HepG2 (cell line): ENCODE measurements around the gene MINDY1. TPM values are rescaled to one million over a fixed set of nuclear protein-coding genes. Genes with fewer than 3 reads are reported as not detected.

Source experiments
- ETV5 ChIP-seq: IDR thresholded peaks from 2 replicates; pipeline ENCODE4 v1.6.1; 2018; ENCODE audit warnings: missing biosample characterization, missing genetic modification reagents, inconsistent platforms, borderline replicate concordance
- HDAC2 ChIP-seq: sonication (generic); formaldehyde crosslinking; IDR thresholded peaks from 2 replicates; pipeline ENCODE4 v1.4.0; 2020; ENCODE audit warnings: missing genetic modification reagents
- HINFP ChIP-seq: sonication (generic); formaldehyde crosslinking; IDR thresholded peaks from 2 replicates; pipeline ENCODE4 v1.4.0; 2020; ENCODE audit warnings: low read depth, mild to moderate bottlenecking, missing genetic modification reagents
- KDM4B ChIP-seq: sonication (generic); formaldehyde crosslinking; IDR thresholded peaks from 2 replicates; pipeline ENCODE4 v1.4.0; 2020; ENCODE audit warnings: missing genetic modification reagents
- KLF12 ChIP-seq: sonication (generic); formaldehyde crosslinking; IDR thresholded peaks from 2 replicates; pipeline ENCODE4 v1.4.0; 2020; ENCODE audit warnings: missing genetic modification reagents, borderline replicate concordance
- MZF1 ChIP-seq: sonication (generic); formaldehyde crosslinking; IDR thresholded peaks from 2 replicates; pipeline ENCODE4 v1.8.1; 2023; ENCODE audit warnings: mild to moderate bottlenecking, missing genetic modification reagents, borderline replicate concordance
- PTBP1 ChIP-seq: fragments of 200-400 bp; formaldehyde crosslinking; IDR thresholded peaks from 2 replicates; pipeline ENCODE4 v1.6.1; 2018; ENCODE audit warnings: low read length, low read depth; ENCODE audit not compliant: poor library complexity, severe bottlenecking
- RCOR2 ChIP-seq: IDR thresholded peaks from 2 replicates; pipeline ENCODE4 v1.6.1; 2016; ENCODE audit warnings: missing biosample characterization, missing genetic modification reagents
- RFXAP ChIP-seq: sonication (generic); formaldehyde crosslinking; IDR thresholded peaks from 2 replicates; pipeline ENCODE4 v1.4.0; 2020; ENCODE audit warnings: missing genetic modification reagents, borderline replicate concordance
- TEAD2 ChIP-seq: sonication (generic); formaldehyde crosslinking; IDR thresholded peaks from 2 replicates; pipeline ENCODE4 v1.9.0; 2021; ENCODE audit warnings: missing genetic modification reagents
- ZFY ChIP-seq: sonication (generic); formaldehyde crosslinking; IDR thresholded peaks from 2 replicates; pipeline ENCODE4 v1.4.0; 2020; ENCODE audit warnings: missing genetic modification reagents
- ZNF124 ChIP-seq: sonication (generic); formaldehyde crosslinking; IDR thresholded peaks from 2 replicates; pipeline ENCODE4 v1.4.0; 2020; ENCODE audit warnings: missing genetic modification reagents
- ZNF225 ChIP-seq: sonication (generic); formaldehyde crosslinking; IDR thresholded peaks from 2 replicates; pipeline ENCODE4 v1.4.0; 2020; ENCODE audit warnings: mild to moderate bottlenecking, missing genetic modification reagents
- ZNF335 ChIP-seq: sonication (generic); formaldehyde crosslinking; IDR thresholded peaks from 2 replicates; pipeline ENCODE4 v1.4.0; 2020; ENCODE audit warnings: missing genetic modification reagents
- ZNF577 ChIP-seq: sonication (generic); formaldehyde crosslinking; IDR thresholded peaks from 2 replicates; pipeline ENCODE4 v1.4.0; 2020; ENCODE audit warnings: mild to moderate bottlenecking, low read depth, missing genetic modification reagents, borderline replicate concordance
- ZNF614 ChIP-seq: IDR thresholded peaks from 2 replicates; pipeline ENCODE4 v1.6.1; 2018; ENCODE audit warnings: missing biosample characterization, missing genetic modification reagents, inconsistent platforms, borderline replicate concordance
- ZNF773 ChIP-seq: sonication (generic); formaldehyde crosslinking; IDR thresholded peaks from 2 replicates; pipeline ENCODE4 v1.4.0; 2020; ENCODE audit warnings: missing genetic modification reagents, borderline replicate concordance
- polyA plus RNA-seq, 8 experiments: library from polyadenylated mRNA; depleted of rRNA in 3 of 8; stranded (reverse) in 7 of 8; unstranded in 1 of 8; fragments of >200 nt; fragmentation: Illumina TruSeq in 4 of 8; extraction: Trizol in 4 of 8; gene quantifications; 2 replicates each; pipeline versions ENCODE4 v1.2.1 to v1.2.3, GENCODE V29; 2011 to 2016; ENCODE audit warnings: low read depth in 4 of 8, missing spikeins in 1 of 8, mixed read lengths in 1 of 8; ENCODE audit not compliant: insufficient read depth in 1 of 8
- total RNA-seq, 5 experiments: library from RNA; depleted of rRNA; stranded (reverse); fragments of >200 nt; fragmentation: Illumina TruSeq; extraction: Trizol; gene quantifications; 2 replicates each; pipeline ENCODE4 v1.2.3, GENCODE V29; 2016; ENCODE audit warnings: low read depth in 1 of 5
- TF ChIP-seq, protein P1 (sequence below): sonication (generic); formaldehyde crosslinking; IDR thresholded peaks from 2 replicates; pipeline ENCODE4 v1.4.0; 2020; ENCODE audit warnings: missing genetic modification reagents
- TF ChIP-seq, protein P2 (sequence below): IDR thresholded peaks from 2 replicates; pipeline ENCODE4 v1.6.1; 2012; ENCODE audit warnings: low read length, improper control_type of control experiment

Gene MINDY1
- total and polyA plus RNA-seq, 2 of the 13 experiments (the other 11 are each of a cell fraction or from before 2014, with no cell fraction given): 11.1 to 15.0 TPM

DNA sequence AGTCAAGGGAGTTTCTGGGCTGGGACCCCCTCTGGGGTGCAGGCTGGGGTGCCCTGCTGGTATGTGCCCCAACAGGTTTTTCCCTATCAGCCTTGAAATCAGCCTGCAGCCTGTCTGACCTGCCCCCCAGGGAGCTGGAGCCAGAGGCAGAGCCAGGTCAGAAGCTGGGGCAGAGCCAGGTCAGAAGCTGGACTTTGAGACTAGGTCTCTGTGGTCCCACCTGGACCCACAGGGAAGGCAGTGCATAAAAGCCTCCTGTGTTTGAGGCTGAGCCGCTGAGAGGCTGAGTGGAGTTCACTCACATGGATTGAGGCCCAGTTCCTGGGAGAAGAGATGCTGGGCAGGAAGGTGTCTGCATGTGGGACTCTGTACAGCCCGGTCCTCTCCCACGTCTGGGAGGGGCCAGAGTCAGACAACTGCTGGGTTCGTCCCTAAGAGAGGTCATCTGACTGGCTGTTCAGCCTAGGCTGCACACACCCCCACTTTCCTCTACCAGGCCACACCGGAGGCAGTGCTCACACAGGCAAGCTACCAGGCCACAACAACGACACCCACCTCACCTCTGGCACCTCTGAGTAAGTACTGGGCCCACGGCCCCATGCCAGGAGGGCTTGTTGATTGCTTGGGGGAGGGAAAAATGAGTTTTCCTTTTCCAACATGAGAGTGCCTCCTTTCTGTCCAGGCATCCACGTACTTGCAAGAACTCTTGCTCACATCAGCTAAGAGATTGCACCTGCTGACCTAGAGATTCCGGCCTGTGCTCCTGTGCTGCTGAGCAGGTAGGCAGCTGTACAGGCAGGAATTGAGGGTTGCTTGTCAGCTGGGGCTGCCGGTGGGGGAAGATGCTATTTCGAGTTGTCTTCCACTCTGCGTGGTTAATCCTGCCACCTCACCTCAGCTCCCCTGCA is 24.6 kb downstream of the MINDY1 start, which contains the start of gene ANXA9 (continued):
- TF ChIP-seq RCOR2 (CRISPR knock-in tag): peak; percentile 86
- TF ChIP-seq ZNF773: no peak
- TF ChIP-seq MZF1 (CRISPR knock-in tag): no peak
- TF ChIP-seq ZNF225 (CRISPR knock-in tag): peak; percentile 18; the same call in 1 of the 2 replicates
- peak; percentile 73 for TF ChIP-seq ETV5 (CRISPR knock-in tag)
- TF ChIP-seq ZFY (CRISPR knock-in tag): peak; percentile 72
- 0 out of 2 replicates have a peak, but pooled peaks have one; percentile 27 for TF ChIP-seq KLF12
- no peak for TF ChIP-seq RFXAP (CRISPR knock-in tag)
- TF ChIP-seq, protein P1, sequence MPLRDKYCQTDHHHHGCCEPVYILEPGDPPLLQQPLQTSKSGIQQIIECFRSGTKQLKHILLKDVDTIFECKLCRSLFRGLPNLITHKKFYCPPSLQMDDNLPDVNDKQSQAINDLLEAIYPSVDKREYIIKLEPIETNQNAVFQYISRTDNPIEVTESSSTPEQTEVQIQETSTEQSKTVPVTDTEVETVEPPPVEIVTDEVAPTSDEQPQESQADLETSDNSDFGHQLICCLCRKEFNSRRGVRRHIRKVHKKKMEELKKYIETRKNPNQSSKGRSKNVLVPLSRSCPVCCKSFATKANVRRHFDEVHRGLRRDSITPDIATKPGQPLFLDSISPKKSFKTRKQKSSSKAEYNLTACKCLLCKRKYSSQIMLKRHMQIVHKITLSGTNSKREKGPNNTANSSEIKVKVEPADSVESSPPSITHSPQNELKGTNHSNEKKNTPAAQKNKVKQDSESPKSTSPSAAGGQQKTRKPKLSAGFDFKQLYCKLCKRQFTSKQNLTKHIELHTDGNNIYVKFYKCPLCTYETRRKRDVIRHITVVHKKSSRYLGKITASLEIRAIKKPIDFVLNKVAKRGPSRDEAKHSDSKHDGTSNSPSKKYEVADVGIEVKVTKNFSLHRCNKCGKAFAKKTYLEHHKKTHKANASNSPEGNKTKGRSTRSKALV: no peak
- TF ChIP-seq ZNF124 (CRISPR knock-in tag): no peak
- peak; percentile 76; the same call in 1 of the 2 replicates for TF ChIP-seq HDAC2 (CRISPR knock-in tag)
- TF ChIP-seq ZNF335: 0 out of 2 replicates have a peak, but pooled peaks have one; percentile 37
- TF ChIP-seq TEAD2 (CRISPR knock-in tag): 0 out of 2 replicates have a peak, but pooled peaks have one; percentile 55
- peak; percentile 75 for TF ChIP-seq PTBP1
- TF ChIP-seq, protein P2, sequence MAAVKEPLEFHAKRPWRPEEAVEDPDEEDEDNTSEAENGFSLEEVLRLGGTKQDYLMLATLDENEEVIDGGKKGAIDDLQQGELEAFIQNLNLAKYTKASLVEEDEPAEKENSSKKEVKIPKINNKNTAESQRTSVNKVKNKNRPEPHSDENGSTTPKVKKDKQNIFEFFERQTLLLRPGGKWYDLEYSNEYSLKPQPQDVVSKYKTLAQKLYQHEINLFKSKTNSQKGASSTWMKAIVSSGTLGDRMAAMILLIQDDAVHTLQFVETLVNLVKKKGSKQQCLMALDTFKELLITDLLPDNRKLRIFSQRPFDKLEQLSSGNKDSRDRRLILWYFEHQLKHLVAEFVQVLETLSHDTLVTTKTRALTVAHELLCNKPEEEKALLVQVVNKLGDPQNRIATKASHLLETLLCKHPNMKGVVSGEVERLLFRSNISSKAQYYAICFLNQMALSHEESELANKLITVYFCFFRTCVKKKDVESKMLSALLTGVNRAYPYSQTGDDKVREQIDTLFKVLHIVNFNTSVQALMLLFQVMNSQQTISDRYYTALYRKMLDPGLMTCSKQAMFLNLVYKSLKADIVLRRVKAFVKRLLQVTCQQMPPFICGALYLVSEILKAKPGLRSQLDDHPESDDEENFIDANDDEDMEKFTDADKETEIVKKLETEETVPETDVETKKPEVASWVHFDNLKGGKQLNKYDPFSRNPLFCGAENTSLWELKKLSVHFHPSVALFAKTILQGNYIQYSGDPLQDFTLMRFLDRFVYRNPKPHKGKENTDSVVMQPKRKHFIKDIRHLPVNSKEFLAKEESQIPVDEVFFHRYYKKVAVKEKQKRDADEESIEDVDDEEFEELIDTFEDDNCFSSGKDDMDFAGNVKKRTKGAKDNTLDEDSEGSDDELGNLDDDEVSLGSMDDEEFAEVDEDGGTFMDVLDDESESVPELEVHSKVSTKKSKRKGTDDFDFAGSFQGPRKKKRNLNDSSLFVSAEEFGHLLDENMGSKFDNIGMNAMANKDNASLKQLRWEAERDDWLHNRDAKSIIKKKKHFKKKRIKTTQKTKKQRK: no peak
- TF ChIP-seq KDM4B (CRISPR knock-in tag): 0 out of 2 replicates have a peak, but pooled peaks have one; percentile 65
- no peak for TF ChIP-seq ZNF577 (CRISPR knock-in tag)
- TF ChIP-seq HINFP: no peak
- TF ChIP-seq ZNF614 (CRISPR knock-in tag): peak; percentile 43; the same call in 1 of the 2 replicates
